HEK293T (cell line): ENCODE results near the gene PNPT1.

Experiments used
- BHLHE40 ChIP-seq: fragments of 450-650 bp; IDR thresholded peaks from 2 replicates; pipeline ENCODE4 v1.6.1; 2016; ENCODE audit warnings: mild to moderate bottlenecking, moderate library complexity, borderline replicate concordance
- NFRKB ChIP-seq: fragments of 450-650 bp; IDR thresholded peaks from 2 replicates; pipeline ENCODE4 v1.6.1; 2016; ENCODE audit warnings: mild to moderate bottlenecking, moderate library complexity
- SP1 ChIP-seq: fragments of 450-650 bp; IDR thresholded peaks from 2 replicates; pipeline ENCODE4 v1.6.1; 2017

DNA sequence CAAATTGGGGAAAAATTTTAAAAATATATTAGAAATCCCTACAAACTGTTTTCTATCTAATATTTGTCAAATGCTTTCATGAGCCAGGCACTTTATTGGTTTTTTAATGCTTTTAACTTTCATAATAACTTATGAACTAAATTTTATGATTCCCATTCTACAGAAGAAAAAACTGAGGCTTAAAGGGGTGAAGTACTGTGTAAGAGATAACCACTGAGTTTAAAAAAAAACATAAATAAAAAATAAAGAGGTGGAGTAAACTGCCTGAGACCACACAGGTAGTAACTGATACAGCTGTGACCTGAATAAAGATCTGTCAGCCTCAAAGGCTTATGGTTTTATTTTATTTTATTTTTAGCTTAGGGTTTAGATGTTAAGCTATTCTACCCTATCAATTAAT, 24.7 kb downstream of the PNPT1 start:
- TF ChIP-seq SP1, result no peak
- TF ChIP-seq BHLHE40, result no peak
- no peak for TF ChIP-seq NFRKB
